Measurements from ENCODE around the gene PILRA. TPM values are rescaled to one million over a fixed set of nuclear protein-coding genes. Genes with fewer than 3 reads are reported as not detected.
"Not testable (repeated sequence)": the region's sequence is repeated elsewhere in the genome, so short reads cannot be mapped to it uniquely, and the experiment has no call there.

PILRA gene
- total and polyA plus RNA-seq, 2 donors (not counting 1 experiment from before 2014, with no cell fraction given), result 10.3 to 23.0 TPM

- intact Hi-C loops (cut with micrococcal nuclease), result no loop called here
- Histone ChIP-seq H3K4me1 (ENCODE audit: control insufficient read depth in 2 of 2, insufficient read depth in 2 of 2, low read length in 2 of 2) (peaks cover 9 to 25% of the 10 kb centered on the region in 2 donors), H2AFZ (ENCODE audit: insufficient read depth, low read depth, low read length, poor library complexity, severe bottlenecking) (no peak overlapping the region), H3K4me2 (replicated peaks; ENCODE audit: low read depth, low read length, poor library complexity, severe bottlenecking) (no peak overlapping the region), H3K9ac (ENCODE audit: low read length) (no peak overlapping the region), H3K27ac (ENCODE audit: low read length in 2 of 2) (no peak overlapping the region), H3K27me3 (replicated peaks in 1 of 4; ENCODE audit: control extremely low read depth in 1 of 4, control insufficient read depth in 3 of 4, insufficient read depth in 4 of 4, low read length in 3 of 4) (no peaks in the 10 kb centered on the region), H3K79me2 (ENCODE audit: control insufficient read depth, insufficient read depth, low read length) (peaks cover 15% of the 10 kb centered on the region), H3K9me3 (ENCODE audit: control extremely low read depth in 1 of 3, control insufficient read depth in 2 of 3, insufficient read depth in 1 of 3, low read length in 2 of 3) (no peaks in the 10 kb centered on the region), H4K20me1 (ENCODE audit: control insufficient read depth, insufficient read depth, low read length, poor library complexity, severe bottlenecking) (peaks cover 15% of the 10 kb centered on the region), H3K4me3 (ENCODE audit: control extremely low read depth in 1 of 5, extremely low read depth in 1 of 5, insufficient read depth in 1 of 5, low read depth in 2 of 5, low read length in 4 of 5) (no peak overlapping the region), H3K36me3 (replicated peaks in 1 of 2; ENCODE audit: control extremely low read depth in 1 of 2, control insufficient read depth in 1 of 2, extremely low read depth in 1 of 2, insufficient read depth in 2 of 2, low read length in 1 of 2) (peaks cover 5 to 14% of the 10 kb centered on the region in 2 experiments)
- Mint-ChIP-seq H3K9me3 (ENCODE audit: insufficient read depth) (no peaks in the 10 kb centered on the region), H3K4me1 (peaks cover 27% of the 10 kb centered on the region), H3K27me3 (no peaks in the 10 kb centered on the region), H3K4me3 (no peak overlapping the region), H3K27ac (no peak overlapping the region)
- CTCF ChIA-PET, result interaction anchor here (0.9 to 2.1 kb wide), 4 partner anchors 12 to 268 kb away, joined by 3 to 9 read pairs (median 4); partner anchors contain the start of gene POP7
- no peak for TF ChIP-seq EZH2 (IDR thresholded peaks at IDR 0.05; ENCODE audit: borderline replicate concordance, insufficient read depth, low read depth, low read length, poor library complexity, severe bottlenecking)
- no peak for TF ChIP-seq CTCF (IDR thresholded peaks at IDR 0.05)
- ATAC-seq (ENCODE audit: low read depth), result no peak
- POLR2A ChIA-PET, result interaction anchor here (0.6 kb wide), 1 partner anchor 11 kb away, joined by 4 read pairs; no protein-coding TSS in a partner anchor
- no peak for DNase-seq
- no CpG with 5 or more reads among the region's 2 CpGs for WGBS (ENCODE audit: insufficient coverage)
These were observed 64.9 kb downstream of the PILRA start for GRCh38 chr7:100438172-100438571.

GRCh38 chr7:100438731-100439130 is 65.4 kb downstream of the PILRA start:
- H2AFZ ChIP-seq (ENCODE audit: insufficient read depth, low read depth, low read length, poor library complexity, severe bottlenecking); H3K9me3 ChIP-seq (ENCODE audit: control extremely low read depth in 1 of 3, control insufficient read depth in 2 of 3, insufficient read depth in 1 of 3, low read length in 2 of 3); H3K27ac ChIP-seq (ENCODE audit: low read length in 2 of 2); ATAC-seq (ENCODE audit: low read depth); H3K27me3 Mint-ChIP-seq; H3K36me3 ChIP-seq (replicated peaks in 1 of 2; ENCODE audit: control extremely low read depth in 1 of 2, control insufficient read depth in 1 of 2, extremely low read depth in 1 of 2, insufficient read depth in 2 of 2, low read length in 1 of 2); H3K4me3 Mint-ChIP-seq; intact Hi-C loops (cut with micrococcal nuclease); H3K4me2 ChIP-seq (replicated peaks; ENCODE audit: low read depth, low read length, poor library complexity, severe bottlenecking); H3K9ac ChIP-seq (ENCODE audit: low read length); POLR2A ChIA-PET; H3K9me3 Mint-ChIP-seq (ENCODE audit: insufficient read depth); H3K27ac Mint-ChIP-seq; H3K4me3 ChIP-seq (ENCODE audit: control extremely low read depth in 1 of 5, extremely low read depth in 1 of 5, insufficient read depth in 1 of 5, low read depth in 2 of 5, low read length in 4 of 5); H3K27me3 ChIP-seq (replicated peaks in 1 of 4; ENCODE audit: control extremely low read depth in 1 of 4, control insufficient read depth in 3 of 4, insufficient read depth in 4 of 4, low read length in 3 of 4); H4K20me1 ChIP-seq (ENCODE audit: control insufficient read depth, insufficient read depth, low read length, poor library complexity, severe bottlenecking); DNase-seq: not testable (repeated sequence)
- 98% methylated on average over 4 of the region's 8 CpGs for WGBS (ENCODE audit: insufficient coverage)
- Histone ChIP-seq H3K4me1 (ENCODE audit: control insufficient read depth in 2 of 2, insufficient read depth in 2 of 2, low read length in 2 of 2) (peaks cover 9 to 25% of the 10 kb centered on the region in 2 donors), H3K79me2 (ENCODE audit: control insufficient read depth, insufficient read depth, low read length) (peaks cover 13% of the 10 kb centered on the region)
- peaks cover 25% of the 10 kb centered on the region for H3K4me1 Mint-ChIP-seq
- CTCF ChIA-PET, result interaction anchor here (0.9 to 2.1 kb wide), 2 partner anchors 11 to 14 kb away, joined by 3 to 9 read pairs; no protein-coding TSS in a partner anchor

GRCh38 chr7:100439244-100439643 is 66.0 kb downstream of the PILRA start:
- H3K4me3 ChIP-seq (ENCODE audit: control extremely low read depth in 1 of 5, extremely low read depth in 1 of 5, insufficient read depth in 1 of 5, low read depth in 2 of 5, low read length in 4 of 5); H3K36me3 ChIP-seq (replicated peaks in 1 of 2; ENCODE audit: control extremely low read depth in 1 of 2, control insufficient read depth in 1 of 2, extremely low read depth in 1 of 2, insufficient read depth in 2 of 2, low read length in 1 of 2); H3K27ac ChIP-seq (ENCODE audit: low read length in 2 of 2); H3K4me2 ChIP-seq (replicated peaks; ENCODE audit: low read depth, low read length, poor library complexity, severe bottlenecking); ATAC-seq (ENCODE audit: low read depth); H3K27me3 Mint-ChIP-seq; POLR2A ChIA-PET; H3K4me3 Mint-ChIP-seq; H2AFZ ChIP-seq (ENCODE audit: insufficient read depth, low read depth, low read length, poor library complexity, severe bottlenecking); H3K9ac ChIP-seq (ENCODE audit: low read length); H3K27me3 ChIP-seq (replicated peaks in 1 of 4; ENCODE audit: control extremely low read depth in 1 of 4, control insufficient read depth in 3 of 4, insufficient read depth in 4 of 4, low read length in 3 of 4); H4K20me1 ChIP-seq (ENCODE audit: control insufficient read depth, insufficient read depth, low read length, poor library complexity, severe bottlenecking); H3K27ac Mint-ChIP-seq; intact Hi-C loops (cut with micrococcal nuclease); H3K9me3 ChIP-seq (ENCODE audit: control extremely low read depth in 1 of 3, control insufficient read depth in 2 of 3, insufficient read depth in 1 of 3, low read length in 2 of 3); DNase-seq; H3K9me3 Mint-ChIP-seq (ENCODE audit: insufficient read depth): not testable (repeated sequence)
- peaks cover 9 to 20% of the 10 kb centered on the region in 2 donors for H3K4me1 ChIP-seq (ENCODE audit: control insufficient read depth in 2 of 2, insufficient read depth in 2 of 2, low read length in 2 of 2)
- peaks cover 13% of the 10 kb centered on the region for H3K79me2 ChIP-seq (ENCODE audit: control insufficient read depth, insufficient read depth, low read length)
- 94% methylated on average over 6 of the region's 7 CpGs for WGBS (ENCODE audit: insufficient coverage)
- CTCF ChIA-PET, result interaction anchor here (0.9 to 2.1 kb wide), 2 partner anchors 11 to 306 kb away, joined by 3 to 9 read pairs; no protein-coding TSS in a partner anchor
- H3K4me1 Mint-ChIP-seq, result peaks cover 20% of the 10 kb centered on the region

Measured in B cell (primary cell).